Right lobe of liver (tissue), 4 donors: ENCODE data around the gene LDLRAP1.

Source experiments
- CTCF ChIP-seq, 4 donors: fragments of 200-600 bp in 3 of 4; fragments of 450-650 bp in 1 of 4; IDR thresholded peaks; one replicate each; pipeline versions ENCODE4 v1.5.1 to v1.8.0; 2016 to 2022; ENCODE audit warnings: antibody characterized with exemption in 4 of 4, mild to moderate bottlenecking in 2 of 4
- POLR2A ChIP-seq: fragments of 450-650 bp; IDR thresholded peaks from one replicate; pipeline ENCODE4 v1.6.1; 2017; ENCODE audit warnings: antibody characterized with exemption, mild to moderate bottlenecking
- donor health status: DM: no; HTN: no; CAD: no.
- donor health status: DM: no; HTN: no; CAD: no.
- donor health status: DM: no; HTN: yes; CAD: no.

DNA sequence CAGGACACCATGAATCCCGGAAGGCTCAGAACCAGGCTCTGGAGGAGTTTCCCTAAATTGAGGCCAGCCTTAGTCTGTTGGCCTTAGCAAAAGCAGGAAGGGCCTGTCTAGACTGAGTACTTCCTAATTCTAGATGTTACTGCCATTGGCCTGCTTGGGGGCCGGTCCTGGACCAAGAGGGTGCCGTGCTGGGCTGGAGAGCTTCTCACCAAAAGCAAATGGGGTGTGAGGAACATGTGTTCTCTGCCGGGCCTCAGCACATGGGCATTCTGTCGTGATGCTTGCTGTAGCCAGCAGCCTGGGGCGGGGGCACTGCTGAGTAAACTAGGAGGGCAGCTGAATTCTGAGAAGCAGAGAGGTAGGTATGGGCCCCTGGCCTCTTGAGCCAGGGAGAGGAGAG is 37.5 kb downstream of the LDLRAP1 start:
- TF ChIP-seq CTCF (IDR thresholded peaks at IDR 0.05) = no peak
- no peak for TF ChIP-seq POLR2A
